OCI-LY7 (cell line): ENCODE results near the gene SUCLG1. TPM values are rescaled to one million over a fixed set of nuclear protein-coding genes. Genes with fewer than 3 reads are reported as not detected.

ENCODE experiments used
- BruUV-seq: library from RNA; stranded (reverse); fragments of 400-500 nt; replicated peaks from 2 replicates; lab custom pipeline; 2021; lab: Mats Ljungman, UMichigan
- CTCF ChIA-PET: fragments of 300-600 bp; sonication (Branson Sonifier 250); formaldehyde crosslinking; loops from one replicate; lab custom pipeline; 2022; ENCODE audit warnings: antibody characterized with exemption; ENCODE audit not compliant: unreplicated experiment; lab: Charles Lee
- POLR2A ChIA-PET: fragments of 300-600 bp; sonication (Branson Sonifier 250); formaldehyde crosslinking; loops from one replicate; lab custom pipeline; 2022; ENCODE audit warnings: antibody characterized with exemption; lab: Charles Lee
- DNase-seq: peaks from one replicate; pipeline ENCODE4 v3.0.0-alpha.2; 2015; ENCODE audit warnings: low spot score
- H2AFZ ChIP-seq: fragments of 200-600 bp; sonication (generic), shearing (Covaris generic); 2 replicates; pipeline ENCODE4 v1.6.1; 2014; ENCODE audit warnings: mild to moderate bottlenecking, antibody characterized with exemption, low read length, moderate library complexity
- H3K27ac ChIP-seq: fragments of 200-600 bp; sonication (generic); 2 replicates; pipeline ENCODE4 v1.5.1; 2014; ENCODE audit warnings: mixed run types, low read depth, mild to moderate bottlenecking, moderate library complexity, low read length, inconsistent platforms; ENCODE audit not compliant: poor library complexity, severe bottlenecking
- H3K36me3 ChIP-seq: fragments of 200-600 bp; sonication (generic); 2 replicates; pipeline ENCODE4 v1.6.1; 2014; ENCODE audit warnings: mild to moderate bottlenecking, antibody characterized with exemption, low read length, moderate library complexity, mixed read lengths; ENCODE audit not compliant: insufficient read depth
- H3K4me1 ChIP-seq: fragments of 200-600 bp; sonication (generic); 2 replicates; pipeline ENCODE4 v1.5.1; 2014; ENCODE audit warnings: mild to moderate bottlenecking, low read length; ENCODE audit not compliant: insufficient read depth, poor library complexity, severe bottlenecking
- H3K4me2 ChIP-seq: fragments of 200-600 bp; sonication (generic); 2 replicates; pipeline ENCODE4 v1.6.1; 2014; ENCODE audit warnings: mild to moderate bottlenecking, low read length
- H3K4me3 ChIP-seq: fragments of 200-600 bp; sonication (generic); 2 replicates; pipeline ENCODE4 v1.5.1; 2014; ENCODE audit warnings: mild to moderate bottlenecking, low read depth, low read length; ENCODE audit not compliant: poor library complexity, severe bottlenecking
- H3K79me2 ChIP-seq: fragments of 200-600 bp; sonication (generic); 2 replicates; pipeline ENCODE4 v1.6.1; 2016; ENCODE audit warnings: low read depth, mild to moderate bottlenecking, low read length, moderate library complexity, mixed read lengths; ENCODE audit not compliant: insufficient read depth
- H3K9me2 ChIP-seq: fragments of 200-600 bp; sonication (generic); 2 replicates; pipeline ENCODE4 v1.6.1; 2016; ENCODE audit warnings: mild to moderate bottlenecking, low read length, mixed read lengths; ENCODE audit not compliant: insufficient read depth
- H3K9me3 ChIP-seq: fragments of 200-600 bp; sonication (generic); 2 replicates; pipeline ENCODE4 v1.6.1; 2014; ENCODE audit warnings: mild to moderate bottlenecking, mixed run types, low read length, mixed read lengths
- H4K20me1 ChIP-seq: fragments of 200-600 bp; sonication (generic); 2 replicates; pipeline ENCODE4 v1.6.1; 2014; ENCODE audit warnings: mild to moderate bottlenecking, antibody characterized with exemption, low read length, moderate library complexity, mixed read lengths; ENCODE audit not compliant: insufficient read depth
- EZH2phosphoT487 ChIP-seq: fragments of 200-600 bp; sonication (generic); IDR thresholded peaks from 2 replicates; pipeline ENCODE4 v1.6.1; 2018; ENCODE audit warnings: low read depth, borderline replicate concordance, mild to moderate bottlenecking, mixed run types, antibody characterized with exemption, low read length, moderate library complexity, mixed read lengths
- intact Hi-C: fragments of 100-400 bp; cut with micrococcal nuclease; formaldehyde crosslinking; loops from one replicate; pipeline ENCODE4 v1.10.0; 2022; ENCODE audit not compliant: unreplicated experiment
- total RNA-seq, 2 experiments: library from RNA; depleted of rRNA in 1 of 2; stranded (reverse); fragments of >200 nt in 1 of 2; shearing (Covaris generic) in 1 of 2; gene quantifications; 2 replicates each; pipeline ENCODE4 v1.2.3, GENCODE V29; 2014 to 2022
- TF ChIP-seq, protein P1 (sequence below): fragments of 200-600 bp; sonication (generic); conservative IDR thresholded peaks from 2 replicates; pipeline ENCODE4 v1.5.1; 2014; ENCODE audit warnings: mild to moderate bottlenecking, antibody characterized with exemption, low read length, moderate library complexity, mixed read lengths

The SUCLG1 gene
- total RNA-seq, 2 experiments from 2014 or later = 50.6 to 66.4 TPM

DNA sequence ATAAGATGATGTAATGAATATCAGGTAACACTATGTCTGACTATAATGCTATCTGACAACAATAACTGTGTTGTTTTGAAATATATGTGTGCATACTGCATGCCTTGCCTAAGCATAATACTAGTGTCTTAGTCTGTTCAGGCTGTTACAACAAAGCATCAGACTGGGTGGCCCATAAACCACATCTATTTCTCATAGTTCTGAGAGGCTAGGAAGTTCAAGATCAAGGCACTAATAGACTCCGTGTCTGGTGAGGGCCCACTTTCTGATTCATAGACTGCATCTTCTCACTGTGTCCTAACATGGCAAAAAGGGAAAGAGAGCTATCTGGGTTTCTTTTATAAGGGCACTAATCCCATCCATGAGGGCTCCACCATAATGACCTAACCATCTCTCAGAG, 80.1 kb downstream of the SUCLG1 start:
- no peaks in the 10 kb centered on the region for H3K4me1 ChIP-seq
- H3K9me2 ChIP-seq = no peaks in the 10 kb centered on the region
- ChIA-PET POLR2A (interaction anchor here (0.6 kb wide), 1 partner anchor 71 kb away, joined by 4 read pairs; no protein-coding TSS in a partner anchor), CTCF (no interaction called here)
- H2AFZ ChIP-seq = no peak overlapping the region
- no peaks in the 10 kb centered on the region for H3K9me3 ChIP-seq
- no peaks in the 10 kb centered on the region for H3K79me2 ChIP-seq
- intact Hi-C loops = no loop called here
- no peak overlapping the region for H3K27ac ChIP-seq
- H3K4me3 ChIP-seq = no peak overlapping the region
- TF ChIP-seq, protein P1, sequence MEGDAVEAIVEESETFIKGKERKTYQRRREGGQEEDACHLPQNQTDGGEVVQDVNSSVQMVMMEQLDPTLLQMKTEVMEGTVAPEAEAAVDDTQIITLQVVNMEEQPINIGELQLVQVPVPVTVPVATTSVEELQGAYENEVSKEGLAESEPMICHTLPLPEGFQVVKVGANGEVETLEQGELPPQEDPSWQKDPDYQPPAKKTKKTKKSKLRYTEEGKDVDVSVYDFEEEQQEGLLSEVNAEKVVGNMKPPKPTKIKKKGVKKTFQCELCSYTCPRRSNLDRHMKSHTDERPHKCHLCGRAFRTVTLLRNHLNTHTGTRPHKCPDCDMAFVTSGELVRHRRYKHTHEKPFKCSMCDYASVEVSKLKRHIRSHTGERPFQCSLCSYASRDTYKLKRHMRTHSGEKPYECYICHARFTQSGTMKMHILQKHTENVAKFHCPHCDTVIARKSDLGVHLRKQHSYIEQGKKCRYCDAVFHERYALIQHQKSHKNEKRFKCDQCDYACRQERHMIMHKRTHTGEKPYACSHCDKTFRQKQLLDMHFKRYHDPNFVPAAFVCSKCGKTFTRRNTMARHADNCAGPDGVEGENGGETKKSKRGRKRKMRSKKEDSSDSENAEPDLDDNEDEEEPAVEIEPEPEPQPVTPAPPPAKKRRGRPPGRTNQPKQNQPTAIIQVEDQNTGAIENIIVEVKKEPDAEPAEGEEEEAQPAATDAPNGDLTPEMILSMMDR = no peak
- no peak for TF ChIP-seq EZH2phosphoT487
- no peak overlapping the region for H3K4me2 ChIP-seq
- H3K36me3 ChIP-seq = no peaks in the 10 kb centered on the region
- no peak for DNase-seq
- no peaks in the 10 kb centered on the region for H4K20me1 ChIP-seq
- no TSS peak for BruUV-seq

DNA sequence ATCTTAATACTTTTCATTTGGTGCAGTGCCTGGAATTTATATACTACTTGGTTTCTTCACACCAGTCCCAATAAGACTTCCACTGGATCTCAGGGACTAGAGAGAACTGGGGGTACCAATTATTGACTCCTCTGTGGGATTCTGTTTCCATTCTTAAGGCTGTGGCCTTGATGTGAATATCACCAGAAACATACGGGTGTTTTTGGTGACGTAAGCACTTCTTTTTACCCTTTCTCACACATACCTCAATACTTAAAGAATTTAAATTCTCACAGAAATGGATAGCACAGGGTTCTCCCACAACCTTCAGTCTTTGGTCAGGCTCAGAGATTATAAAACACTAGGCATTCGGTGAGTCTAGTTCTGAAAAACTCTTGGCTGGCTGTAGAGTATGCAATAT, 84.1 kb downstream of the SUCLG1 start:
- no peak overlapping the region for H3K27ac ChIP-seq
- CTCF ChIA-PET = no interaction called here
- H3K36me3 ChIP-seq = no peaks in the 10 kb centered on the region
- H3K4me2 ChIP-seq = no peak overlapping the region
- no peak overlapping the region for H2AFZ ChIP-seq
- no peak for TF ChIP-seq EZH2phosphoT487
- TF ChIP-seq, protein P1 = no peak
- no peak for DNase-seq
- intact Hi-C loops = no loop called here
- no peaks in the 10 kb centered on the region for H3K9me3 ChIP-seq
- POLR2A ChIA-PET = no interaction called here
- no peaks in the 10 kb centered on the region for H3K9me2 ChIP-seq
- no peaks in the 10 kb centered on the region for H3K79me2 ChIP-seq
- no peaks in the 10 kb centered on the region for H4K20me1 ChIP-seq
- BruUV-seq = no TSS peak
- no peaks in the 10 kb centered on the region for H3K4me1 ChIP-seq
- no peak overlapping the region for H3K4me3 ChIP-seq

DNA sequence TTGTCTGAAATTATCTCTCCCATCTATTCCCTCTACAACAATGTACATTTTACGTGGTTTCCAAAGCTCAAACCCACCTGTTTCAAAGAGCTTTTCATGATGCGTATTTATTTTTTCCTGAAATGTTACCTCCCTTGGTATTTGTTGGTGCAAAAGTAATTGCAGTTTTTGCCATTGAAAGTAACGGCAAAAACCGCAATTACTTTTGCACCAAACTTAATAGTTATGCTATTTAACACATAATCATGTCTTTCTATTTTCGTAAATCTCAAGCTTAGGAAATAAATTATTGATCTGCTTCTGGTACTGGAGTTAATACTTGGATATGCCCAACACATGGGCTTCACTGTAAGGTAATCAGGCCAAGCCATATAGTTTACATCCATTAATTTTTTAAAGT, 85.2 kb downstream of the SUCLG1 start:
- Histone ChIP-seq H4K20me1 (no peaks in the 10 kb centered on the region), H3K79me2 (no peaks in the 10 kb centered on the region), H3K4me2 (no peak overlapping the region), H3K4me1 (no peaks in the 10 kb centered on the region), H3K4me3 (no peak overlapping the region), H3K36me3 (no peaks in the 10 kb centered on the region), H2AFZ (no peak overlapping the region), H3K27ac (no peak overlapping the region), H3K9me3 (no peaks in the 10 kb centered on the region), H3K9me2 (no peaks in the 10 kb centered on the region)
- POLR2A ChIA-PET = interaction anchor here (0.9 kb wide), 1 partner anchor 16 kb away, joined by 3 read pairs; no protein-coding TSS in a partner anchor
- CTCF ChIA-PET = no interaction called here
- BruUV-seq = no TSS peak
- intact Hi-C loops = no loop called here
- DNase-seq = no peak
- no peak for TF ChIP-seq EZH2phosphoT487
- TF ChIP-seq, protein P1 = no peak

Other genes with a start within 250 kb of the SUCLG1 start
- gene DNAH6, start 57.2 kb upstream of the SUCLG1 start, total RNA-seq (2014; rRNA removed; shearing (Covaris generic)) = 0.31 and 0.63 TPM in 2 replicates
- gene DNAH6, start 57.2 kb upstream of the SUCLG1 start, total RNA-seq (2022) = 1.6 and 3.4 TPM in 2 replicates